ENCODE data around the gene GRIK2. TPM values are rescaled to one million over a fixed set of nuclear protein-coding genes. Genes with fewer than 3 reads are reported as not detected.
A peak's percentile ranks its signal among the peaks of the same experiment; 100 is the strongest.

The GRIK2 gene
- polyA plus RNA-seq, 1 of the 3 experiments (the other 2 are of a cell fraction), result 0.30 TPM

DNA sequence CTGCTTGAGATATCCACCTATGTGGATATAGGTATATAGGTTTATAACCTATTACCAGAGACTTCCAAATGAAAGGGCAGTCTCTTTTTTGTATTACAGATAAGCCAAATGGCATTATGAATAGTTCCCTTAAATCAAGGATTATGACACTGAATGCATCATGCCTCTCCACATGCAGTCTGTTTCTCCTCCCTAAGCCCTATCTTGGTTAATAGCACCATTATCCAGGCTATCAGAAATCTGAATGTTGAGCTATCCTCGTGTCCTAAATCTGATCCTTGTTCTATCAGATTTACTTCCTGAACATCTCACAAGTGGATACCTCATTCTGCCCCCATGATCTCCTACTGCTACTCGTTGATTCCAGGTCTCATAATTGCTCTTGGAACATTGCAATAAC, 138.0 kb downstream of the GRIK2 start (continued):
- TF ChIP-seq YY1 (IDR thresholded peaks at IDR 0.05; ENCODE audit: low read depth) (no peak), EP300 (IDR thresholded peaks at IDR 0.05; ENCODE audit: borderline replicate concordance in 1 of 2, low read depth in 1 of 2, low read length in 1 of 2) (no peak), MAX (IDR thresholded peaks at IDR 0.05; ENCODE audit: low read depth) (no peak), FOSL2 (IDR thresholded peaks at IDR 0.05; ENCODE audit: borderline replicate concordance, low read depth) (no peak)

GRCh38 chr6:101534386-101534785, 140.9 kb downstream of the GRIK2 start:
- Histone ChIP-seq H3K27ac (ENCODE audit: low read depth in 2 of 2, low read length in 1 of 2) (peak overlapping the region in 1 of 2 experiments; percentile 29; a peak in 2 of 4 replicates), H3K36me3 (replicated peaks in 1 of 2; ENCODE audit: control insufficient read depth in 1 of 2, insufficient read depth in 2 of 2, low read length in 1 of 2) (no peaks in the 10 kb centered on the region), H4K20me1 (ENCODE audit: insufficient read depth) (no peaks in the 10 kb centered on the region), H3K79me2 (ENCODE audit: insufficient read depth) (no peaks in the 10 kb centered on the region), H3K9me2 (no peaks in the 10 kb centered on the region), H3K9me3 (no peaks in the 10 kb centered on the region), H3K4me3 (ENCODE audit: low read depth in 2 of 2, low read length in 1 of 2) (no peak overlapping the region), H3K9ac (no peak overlapping the region), H3K4me1 (ENCODE audit: control insufficient read depth in 1 of 2, insufficient read depth in 2 of 2, low read depth in 1 of 2, low read length in 1 of 2) (peaks cover 0 to 6% of the 10 kb centered on the region in 2 experiments; a peak in 2 of 4 replicates), H3K27me3 (ENCODE audit: insufficient read depth) (no peaks in the 10 kb centered on the region), H2AFZ (ENCODE audit: low read depth) (peak overlapping the region; percentile 12; the same call in 1 of the 2 replicates), H3F3A (replicated peaks; ENCODE audit: insufficient read depth) (no peaks in the 10 kb centered on the region), H3K4me2 (peak overlapping the region; percentile 39; the same call in 1 of the 2 replicates)
- DNase-seq, result no peak
- no peak for TF ChIP-seq REST (IDR thresholded peaks at IDR 0.05; ENCODE audit: low read depth, low read length)
- no peak for TF ChIP-seq SIN3A (IDR thresholded peaks at IDR 0.05; ENCODE audit: borderline replicate concordance, low read depth, low read length)
- TF ChIP-seq GATA2 (CRISPR knock-in tag; IDR thresholded peaks at IDR 0.05), result no peak
- TF ChIP-seq RCOR1 (IDR thresholded peaks at IDR 0.05; ENCODE audit: low read length), result no peak
- TF ChIP-seq USF1 (IDR thresholded peaks at IDR 0.05; ENCODE audit: borderline replicate concordance, low read depth), result no peak
- no peak for TF ChIP-seq TEAD4 (IDR thresholded peaks at IDR 0.05; ENCODE audit: borderline replicate concordance, insufficient read depth)
- no peak for TF ChIP-seq RFX5 (IDR thresholded peaks at IDR 0.05; ENCODE audit: low read length)
- TF ChIP-seq CHD2 (IDR thresholded peaks at IDR 0.05; ENCODE audit: low read length, partially characterized antibody), result no peak
- TF ChIP-seq MEF2A (IDR thresholded peaks at IDR 0.05; ENCODE audit: borderline replicate concordance, low read depth), result no peak
- TF ChIP-seq GABPA (IDR thresholded peaks at IDR 0.05; ENCODE audit: low read depth), result no peak
- TF ChIP-seq, protein P1, sequence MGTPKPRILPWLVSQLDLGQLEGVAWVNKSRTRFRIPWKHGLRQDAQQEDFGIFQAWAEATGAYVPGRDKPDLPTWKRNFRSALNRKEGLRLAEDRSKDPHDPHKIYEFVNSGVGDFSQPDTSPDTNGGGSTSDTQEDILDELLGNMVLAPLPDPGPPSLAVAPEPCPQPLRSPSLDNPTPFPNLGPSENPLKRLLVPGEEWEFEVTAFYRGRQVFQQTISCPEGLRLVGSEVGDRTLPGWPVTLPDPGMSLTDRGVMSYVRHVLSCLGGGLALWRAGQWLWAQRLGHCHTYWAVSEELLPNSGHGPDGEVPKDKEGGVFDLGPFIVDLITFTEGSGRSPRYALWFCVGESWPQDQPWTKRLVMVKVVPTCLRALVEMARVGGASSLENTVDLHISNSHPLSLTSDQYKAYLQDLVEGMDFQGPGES (IDR thresholded peaks at IDR 0.05; ENCODE audit: low read depth, low read length), result no peak
- TF ChIP-seq RAD21 (IDR thresholded peaks at IDR 0.05; ENCODE audit: low read length), result no peak
- no peak for TF ChIP-seq JUND (IDR thresholded peaks at IDR 0.05)
- TF ChIP-seq ELF1 (IDR thresholded peaks at IDR 0.05), result no peak
- TF ChIP-seq NRF1 (IDR thresholded peaks at IDR 0.05; ENCODE audit: low read depth, low read length), result no peak
- no peak for TF ChIP-seq EP300 (IDR thresholded peaks at IDR 0.05; ENCODE audit: borderline replicate concordance in 1 of 2, low read depth in 1 of 2, low read length in 1 of 2)
- no peak for TF ChIP-seq MXI1 (IDR thresholded peaks at IDR 0.05; ENCODE audit: low read depth, low read length)
- no peak for TF ChIP-seq POLR2AphosphoS5 (IDR thresholded peaks at IDR 0.05; ENCODE audit: low read depth, low read length)
- no peak for TF ChIP-seq SMC3 (IDR thresholded peaks at IDR 0.05; ENCODE audit: low read depth, low read length)
- ChIA-PET CTCF (interaction anchor here (1.0 to 1.8 kb wide), 2 partner anchors 16 to 194 kb away, joined by 4 read pairs; no protein-coding TSS in a partner anchor), POLR2A (no interaction called here)
- WGBS (ENCODE audit: low lambda C conversion rate), result 63% methylated on average over 2 of the region's 2 CpGs
